GM19239 (cell line): Measurements from ENCODE around the gene ERCC6.

Source experiments
- DNase-seq: peaks from one replicate; pipeline ENCODE4 v3.0.0; 2011; ENCODE audit warnings: low spot score; ENCODE audit not compliant: insufficient read length
- FAIRE-seq: peaks from 2 replicates; lab custom pipeline; 2011; peaks lifted over from hg19 to GRCh38; lab: Jason Lieb, UNC

The ERCC6 gene

DNA sequence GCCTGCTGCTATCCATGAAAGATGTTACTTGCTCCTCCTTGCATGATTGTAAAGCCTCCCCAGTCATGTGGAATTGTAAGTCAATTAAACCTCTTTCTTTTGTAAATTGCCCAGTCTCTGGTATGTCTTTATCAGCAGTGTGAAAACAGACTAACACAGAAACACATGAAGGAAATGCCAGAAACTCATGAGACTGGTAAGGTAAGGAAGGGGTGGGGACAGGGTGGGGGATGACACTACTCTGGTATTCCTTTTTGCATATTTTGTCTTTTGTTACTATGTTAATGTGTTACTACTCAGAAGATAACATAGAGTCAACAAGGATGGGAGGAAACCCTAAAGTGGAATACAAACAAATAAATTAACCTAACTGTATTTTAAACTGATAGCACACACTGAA is 73.2 kb downstream of the ERCC6 start:
- DNase-seq (no peak), FAIRE-seq (no peak)
